ENCODE data around the gene CYP4F12.

DNA sequence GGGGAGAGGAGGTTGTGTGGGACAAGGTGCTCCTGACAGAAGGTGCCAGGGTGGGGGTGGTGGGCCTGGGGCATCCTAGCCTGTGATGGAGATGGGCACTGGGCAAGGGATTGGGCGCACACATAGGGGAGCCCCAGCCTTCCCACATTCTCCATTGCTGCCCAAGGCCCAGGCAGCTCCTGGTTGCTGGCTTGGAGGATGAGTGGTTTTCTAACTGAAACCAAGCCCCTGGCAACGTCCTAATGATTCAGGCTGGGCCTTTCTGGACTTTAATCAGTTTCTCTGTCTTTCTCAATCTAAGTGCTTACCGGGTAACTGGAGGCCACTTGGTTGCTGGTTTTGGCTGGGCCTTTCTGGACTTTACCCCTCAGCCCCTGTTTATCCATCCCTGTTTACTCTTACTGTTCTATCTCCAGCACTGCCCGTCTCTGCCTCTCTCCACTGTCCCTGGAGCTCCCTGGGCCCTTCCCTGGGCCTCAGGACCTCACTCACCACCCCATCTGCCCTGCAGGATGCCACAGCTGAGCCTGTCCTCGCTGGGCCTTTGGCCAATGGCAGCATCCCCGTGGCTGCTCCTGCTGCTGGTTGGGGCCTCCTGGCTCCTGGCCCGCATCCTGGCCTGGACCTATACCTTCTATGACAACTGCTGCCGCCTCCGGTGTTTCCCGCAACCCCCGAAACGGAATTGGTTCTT, 31.8 kb upstream of the CYP4F12 start:
- TF ChIP-seq POLR2A (IDR thresholded peaks at IDR 0.05; ENCODE audit: low read depth, low read length) (no peak), TAF1 (IDR thresholded peaks at IDR 0.05; ENCODE audit: borderline replicate concordance, low read depth, low read length) (no peak), POLR2AphosphoS5 (IDR thresholded peaks at IDR 0.05; ENCODE audit: low read depth, low read length) (no peak)

Data from GM12892 (cell line).